ENCODE data around the gene DOCK9. TPM values are rescaled to one million over a fixed set of nuclear protein-coding genes. Genes with fewer than 3 reads are reported as not detected.

DOCK9 gene
- polyA plus RNA-seq, 1 of the 3 experiments (the other 2 are of a cell fraction), result 16.6 TPM

DNA sequence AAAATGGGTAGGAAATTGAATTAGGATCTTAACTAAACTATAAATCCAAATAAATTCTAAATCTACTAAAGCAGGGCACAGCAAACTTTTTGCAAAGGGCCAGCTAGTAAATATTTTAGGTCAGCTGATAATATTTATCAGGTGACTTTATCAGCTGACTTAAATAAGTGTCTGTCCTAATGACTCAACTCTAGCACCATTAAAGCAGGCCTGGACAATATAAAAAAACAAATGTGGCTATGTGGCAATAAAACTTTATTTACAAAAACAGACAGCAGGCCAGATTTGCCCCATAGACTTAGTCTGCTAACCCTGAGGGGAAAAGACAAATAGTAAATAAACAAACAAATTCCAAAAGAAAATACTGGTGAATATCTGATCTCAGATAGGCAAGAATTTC, 27.7 kb upstream of the DOCK9 start:
- Histone ChIP-seq H3K27ac (ENCODE audit: low read depth in 2 of 2, low read length in 1 of 2) (no peak overlapping the region), H3K27me3 (ENCODE audit: insufficient read depth) (no peaks in the 10 kb centered on the region), H3K4me3 (ENCODE audit: low read depth in 2 of 2, low read length in 1 of 2) (no peak overlapping the region), H3F3A (replicated peaks; ENCODE audit: insufficient read depth) (no peaks in the 10 kb centered on the region), H4K20me1 (ENCODE audit: insufficient read depth) (no peaks in the 10 kb centered on the region), H2AFZ (ENCODE audit: low read depth) (no peak overlapping the region), H3K4me2 (no peak overlapping the region), H3K9me3 (no peaks in the 10 kb centered on the region; the same call in 1 of the 2 replicates), H3K36me3 (replicated peaks in 1 of 2; ENCODE audit: control insufficient read depth in 1 of 2, insufficient read depth in 2 of 2, low read length in 1 of 2) (no peaks in the 10 kb centered on the region), H3K79me2 (ENCODE audit: insufficient read depth) (no peaks in the 10 kb centered on the region), H3K4me1 (ENCODE audit: control insufficient read depth in 1 of 2, insufficient read depth in 2 of 2, low read depth in 1 of 2, low read length in 1 of 2) (no peaks in the 10 kb centered on the region; a peak in 2 of 4 replicates), H3K9me2 (no peaks in the 10 kb centered on the region), H3K9ac (no peak overlapping the region)
- ChIA-PET CTCF (no interaction called here), POLR2A (interaction anchor here (0.6 kb wide), 1 partner anchor 63 kb away, joined by 6 read pairs; no protein-coding TSS in a partner anchor)
- TF ChIP-seq, protein P1, sequence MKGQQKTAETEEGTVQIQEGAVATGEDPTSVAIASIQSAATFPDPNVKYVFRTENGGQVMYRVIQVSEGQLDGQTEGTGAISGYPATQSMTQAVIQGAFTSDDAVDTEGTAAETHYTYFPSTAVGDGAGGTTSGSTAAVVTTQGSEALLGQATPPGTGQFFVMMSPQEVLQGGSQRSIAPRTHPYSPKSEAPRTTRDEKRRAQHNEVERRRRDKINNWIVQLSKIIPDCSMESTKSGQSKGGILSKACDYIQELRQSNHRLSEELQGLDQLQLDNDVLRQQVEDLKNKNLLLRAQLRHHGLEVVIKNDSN (IDR thresholded peaks at IDR 0.05; ENCODE audit: borderline replicate concordance, low read depth), result peak; percentile 31; the same call in 1 of the 2 replicates
- TF ChIP-seq ZBTB33 (IDR thresholded peaks at IDR 0.05; ENCODE audit: borderline replicate concordance, low read depth), result no peak
- DNase-seq, result no peak

GRCh38 chr13:99004978-99005377, 27.1 kb upstream of the DOCK9 start:
- H2AFZ ChIP-seq (ENCODE audit: low read depth), result no peak overlapping the region
- no peak for DNase-seq
- H3F3A ChIP-seq (replicated peaks; ENCODE audit: insufficient read depth), result no peaks in the 10 kb centered on the region
- H3K27me3 ChIP-seq (ENCODE audit: insufficient read depth), result no peaks in the 10 kb centered on the region
- TF ChIP-seq NFIC (IDR thresholded peaks at IDR 0.05; ENCODE audit: borderline replicate concordance), result no peak
- no peak for TF ChIP-seq JUND (IDR thresholded peaks at IDR 0.05)
- no peak for TF ChIP-seq EZH2phosphoT487 (IDR thresholded peaks at IDR 0.05; ENCODE audit: borderline replicate concordance, low read depth)
- no peak for TF ChIP-seq PBX3 (IDR thresholded peaks at IDR 0.05)
- TF ChIP-seq POLR2AphosphoS5 (IDR thresholded peaks at IDR 0.05; ENCODE audit: low read depth, low read length), result no peak
- TF ChIP-seq, protein P2, sequence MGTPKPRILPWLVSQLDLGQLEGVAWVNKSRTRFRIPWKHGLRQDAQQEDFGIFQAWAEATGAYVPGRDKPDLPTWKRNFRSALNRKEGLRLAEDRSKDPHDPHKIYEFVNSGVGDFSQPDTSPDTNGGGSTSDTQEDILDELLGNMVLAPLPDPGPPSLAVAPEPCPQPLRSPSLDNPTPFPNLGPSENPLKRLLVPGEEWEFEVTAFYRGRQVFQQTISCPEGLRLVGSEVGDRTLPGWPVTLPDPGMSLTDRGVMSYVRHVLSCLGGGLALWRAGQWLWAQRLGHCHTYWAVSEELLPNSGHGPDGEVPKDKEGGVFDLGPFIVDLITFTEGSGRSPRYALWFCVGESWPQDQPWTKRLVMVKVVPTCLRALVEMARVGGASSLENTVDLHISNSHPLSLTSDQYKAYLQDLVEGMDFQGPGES (IDR thresholded peaks at IDR 0.05; ENCODE audit: low read depth, low read length), result no peak
- TF ChIP-seq GATA2 (CRISPR knock-in tag; IDR thresholded peaks at IDR 0.05), result no peak
- no peak for TF ChIP-seq GABPA (IDR thresholded peaks at IDR 0.05; ENCODE audit: low read depth)
- POLR2A ChIA-PET, result interaction anchor here (0.6 kb wide), 1 partner anchor 63 kb away, joined by 6 read pairs; no protein-coding TSS in a partner anchor
- no peaks in the 10 kb centered on the region for H4K20me1 ChIP-seq (ENCODE audit: insufficient read depth)
- CTCF ChIA-PET, result no interaction called here
- H3K27ac ChIP-seq (ENCODE audit: low read depth in 2 of 2, low read length in 1 of 2), result no peak overlapping the region
- H3K4me2 ChIP-seq, result no peak overlapping the region
- no peaks in the 10 kb centered on the region for H3K36me3 ChIP-seq (replicated peaks in 1 of 2; ENCODE audit: control insufficient read depth in 1 of 2, insufficient read depth in 2 of 2, low read length in 1 of 2)
- H3K9me2 ChIP-seq, result no peaks in the 10 kb centered on the region
- H3K79me2 ChIP-seq (ENCODE audit: insufficient read depth), result no peaks in the 10 kb centered on the region
- no peak overlapping the region for H3K4me3 ChIP-seq (ENCODE audit: low read depth in 2 of 2, low read length in 1 of 2)
- H3K9me3 ChIP-seq, result no peaks in the 10 kb centered on the region; the same call in 1 of the 2 replicates
- 90% methylated on average over 3 of the region's 3 CpGs for WGBS (ENCODE audit: low lambda C conversion rate)
- H3K4me1 ChIP-seq (ENCODE audit: control insufficient read depth in 1 of 2, insufficient read depth in 2 of 2, low read depth in 1 of 2, low read length in 1 of 2), result peaks cover 0 to 3% of the 10 kb centered on the region in 2 experiments; a peak in 2 of 4 replicates
- H3K9ac ChIP-seq, result no peak overlapping the region

All from SK-N-SH (cell line).